ENCODE data around the gene KPNA4.

KPNA4 gene

GRCh38 chr3:160565442-160566403 lies at the start of gene KPNA4:
Gene KPNA4, minus strand, starts transcription at chr3:160565571. Its CDS starts 289 bp downstream, at chr3:160565282.
- ChIA-PET POLR2A (interaction anchor here (0.6 to 1.2 kb wide), 2 partner anchors 9 to 674 kb away, joined by 3 to 4 read pairs; no protein-coding TSS in a partner anchor), CTCF (no interaction called here)
- peak; percentile 96 for DNase-seq (ENCODE audit: extremely low spot score)
- no peak for TF ChIP-seq SUZ12 (IDR thresholded peaks at IDR 0.05)
- no peak for TF ChIP-seq PKNOX1 (IDR thresholded peaks at IDR 0.05)
- peak; percentile 32; the same call in 1 of the 2 replicates for TF ChIP-seq ELF4 (IDR thresholded peaks at IDR 0.05)
- TF ChIP-seq L3MBTL2 (conservative IDR thresholded peaks at IDR 0.05): peak; percentile 97

- ChIA-PET CTCF (no interaction called here), POLR2A (no interaction called here)
- TF ChIP-seq BHLHE40 (IDR thresholded peaks at IDR 0.05; ENCODE audit: borderline replicate concordance) (no peak), FOXM1 (IDR thresholded peaks at IDR 0.05; ENCODE audit: borderline replicate concordance) (no peak), HDGF (IDR thresholded peaks at IDR 0.05; ENCODE audit: borderline replicate concordance) (no peak), ELF4 (IDR thresholded peaks at IDR 0.05) (no peak), L3MBTL2 (conservative IDR thresholded peaks at IDR 0.05) (no peak), FOXK2 (IDR thresholded peaks at IDR 0.05) (no peak), TARDBP (IDR thresholded peaks at IDR 0.05) (no peak), LEF1 (IDR thresholded peaks at IDR 0.05; ENCODE audit: borderline replicate concordance) (no peak), PKNOX1 (IDR thresholded peaks at IDR 0.05) (no peak), NFRKB (IDR thresholded peaks at IDR 0.05) (no peak), ARNT (IDR thresholded peaks at IDR 0.05) (no peak)
- DNase-seq (ENCODE audit: extremely low spot score): no peak
Measured at GRCh38 chr3:160613661-160614060, 48.3 kb upstream of the KPNA4 start.

GRCh38 chr3:160612386-160613075 lies 47.2 kb upstream of the KPNA4 start:
- POLR2A ChIA-PET: no interaction called here
- no peak for DNase-seq (ENCODE audit: extremely low spot score)
- TF ChIP-seq FOXK2 (IDR thresholded peaks at IDR 0.05) (no peak), BHLHE40 (IDR thresholded peaks at IDR 0.05; ENCODE audit: borderline replicate concordance) (no peak), PKNOX1 (IDR thresholded peaks at IDR 0.05) (no peak), LEF1 (IDR thresholded peaks at IDR 0.05; ENCODE audit: borderline replicate concordance) (no peak), ARNT (IDR thresholded peaks at IDR 0.05) (no peak)
- CTCF ChIA-PET: no interaction called here

- DNase-seq (ENCODE audit: extremely low spot score): no peak
- CTCF ChIA-PET: no interaction called here
- POLR2A ChIA-PET: no interaction called here
- no peak for TF ChIP-seq PKNOX1 (IDR thresholded peaks at IDR 0.05)
- TF ChIP-seq LEF1 (IDR thresholded peaks at IDR 0.05; ENCODE audit: borderline replicate concordance): no peak
- no peak for TF ChIP-seq FOXM1 (IDR thresholded peaks at IDR 0.05; ENCODE audit: borderline replicate concordance)
- TF ChIP-seq SUZ12 (IDR thresholded peaks at IDR 0.05): no peak
- no peak for TF ChIP-seq SP1 (IDR thresholded peaks at IDR 0.05)
- TF ChIP-seq FOXA1 (IDR thresholded peaks at IDR 0.05): no peak
- no peak for TF ChIP-seq TARDBP (IDR thresholded peaks at IDR 0.05)
- TF ChIP-seq ZNF384 (IDR thresholded peaks at IDR 0.05): no peak
Measured at GRCh38 chr3:160611141-160611540, 45.8 kb upstream of the KPNA4 start.

- no peak for TF ChIP-seq HDGF (IDR thresholded peaks at IDR 0.05; ENCODE audit: borderline replicate concordance)
- no peak; the same call in 1 of the 2 replicates for TF ChIP-seq PKNOX1 (IDR thresholded peaks at IDR 0.05)
- TF ChIP-seq BHLHE40 (IDR thresholded peaks at IDR 0.05; ENCODE audit: borderline replicate concordance): no peak
- no peak for TF ChIP-seq L3MBTL2 (conservative IDR thresholded peaks at IDR 0.05)
- no peak for TF ChIP-seq LEF1 (IDR thresholded peaks at IDR 0.05; ENCODE audit: borderline replicate concordance)
- TF ChIP-seq TARDBP (IDR thresholded peaks at IDR 0.05): no peak
- TF ChIP-seq FOXM1 (IDR thresholded peaks at IDR 0.05; ENCODE audit: borderline replicate concordance): no peak
- no peak for TF ChIP-seq FOXA1 (IDR thresholded peaks at IDR 0.05)
- TF ChIP-seq NFRKB (IDR thresholded peaks at IDR 0.05): no peak
- TF ChIP-seq SUZ12 (IDR thresholded peaks at IDR 0.05): no peak
- TF ChIP-seq ZNF384 (IDR thresholded peaks at IDR 0.05): no peak
- no peak for TF ChIP-seq ARNT (IDR thresholded peaks at IDR 0.05)
- TF ChIP-seq SP1 (IDR thresholded peaks at IDR 0.05): no peak
- no peak for TF ChIP-seq FOXK2 (IDR thresholded peaks at IDR 0.05)
- TF ChIP-seq ELF4 (IDR thresholded peaks at IDR 0.05): no peak
- TF ChIP-seq CTBP1 (IDR thresholded peaks at IDR 0.05; ENCODE audit: borderline replicate concordance): no peak
- no peak for DNase-seq (ENCODE audit: extremely low spot score)
- ChIA-PET CTCF (no interaction called here), POLR2A (no interaction called here)
Measured at GRCh38 chr3:160608870-160609269, 43.5 kb upstream of the KPNA4 start.
